Measurements from ENCODE around the gene PLD5. TPM values are rescaled to one million over a fixed set of nuclear protein-coding genes. Genes with fewer than 3 reads are reported as not detected.
A peak's percentile ranks its signal among the peaks of the same experiment; 100 is the strongest.

Gene PLD5
- polyA plus RNA-seq, 3 donors = not detected

DNA sequence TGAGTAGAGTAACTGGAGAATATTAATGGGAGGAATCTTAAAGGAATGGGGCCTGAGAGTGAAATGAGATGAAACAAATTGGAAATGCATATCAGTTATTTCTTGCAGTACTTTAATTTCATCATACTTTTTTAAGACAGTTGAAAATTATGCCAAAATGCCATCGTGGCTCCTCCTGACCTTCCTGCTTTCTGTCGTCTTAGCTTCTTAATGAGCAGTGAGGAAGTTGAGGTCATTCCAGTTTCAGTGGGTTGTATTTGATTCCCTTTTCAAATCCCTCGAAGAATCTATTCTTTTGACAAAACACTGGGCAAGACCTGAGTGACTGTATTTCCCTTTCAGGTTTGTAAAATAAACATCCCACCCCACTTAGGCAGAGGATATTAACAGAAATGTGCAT, 390.7 kb downstream of the PLD5 start:
- H3K36me3 Mint-ChIP-seq = no peaks in the 10 kb centered on the region
- H3K9ac ChIP-seq (ENCODE audit: insufficient read depth, low read length, poor library complexity, severe bottlenecking) = no peak overlapping the region
- H3K9me3 Mint-ChIP-seq = peaks cover 0 to 24% (median 10%) of the 10 kb centered on the region in 7 donors
- WGBS (ENCODE audit: insufficient coverage) = no CpG with 5 or more reads among the region's 3 CpGs
- H3K36me3 ChIP-seq (replicated peaks in 1 of 2; ENCODE audit: control insufficient read depth in 1 of 2, insufficient read depth in 2 of 2, low read length in 2 of 2) = no peaks in the 10 kb centered on the region
- peaks cover 2 to 9% of the 10 kb centered on the region in 2 donors for H3K4me1 ChIP-seq (ENCODE audit: control insufficient read depth in 1 of 2, insufficient read depth in 2 of 2, low read length in 2 of 2)
- H3K4me3 ChIP-seq (replicated peaks in 1 of 3; ENCODE audit: low read depth in 2 of 3, low read length in 3 of 3) = no peak overlapping the region
- H3K27ac ChIP-seq (ENCODE audit: low read depth in 1 of 2, low read length in 2 of 2) = no peak overlapping the region
- H3K27me3 ChIP-seq (ENCODE audit: control insufficient read depth in 2 of 2, insufficient read depth in 2 of 2, low read length in 2 of 2) = no peaks in the 10 kb centered on the region
- peaks cover 0 to 4% of the 10 kb centered on the region in 2 donors for H3K9me3 ChIP-seq (replicated peaks in 1 of 2; ENCODE audit: control insufficient read depth in 1 of 2, insufficient read depth in 1 of 2, low read length in 2 of 2)
- H3K4me2 ChIP-seq (replicated peaks; ENCODE audit: extremely low read depth, low read length, poor library complexity, severe bottlenecking) = no peak overlapping the region
- peak in 1 of 3 donors; percentile 8 for DNase-seq
- H2AFZ ChIP-seq (ENCODE audit: insufficient read depth, low read depth, low read length, poor library complexity, severe bottlenecking) = no peak overlapping the region
- no peak overlapping the region for H3K27ac Mint-ChIP-seq
- peaks cover 10% of the 10 kb centered on the region for H3K4me1 Mint-ChIP-seq
- no peaks in the 10 kb centered on the region for H3K79me2 ChIP-seq (ENCODE audit: insufficient read depth, low read length)
- H3K27me3 Mint-ChIP-seq (ENCODE audit: low read depth in 3 of 3) = peaks cover 0 to 1% (median 0%) of the 10 kb centered on the region in 3 donors
- H4K20me1 ChIP-seq (ENCODE audit: insufficient read depth, low read length) = no peaks in the 10 kb centered on the region
- intact Hi-C loops (cut with micrococcal nuclease) = no loop called here
- TF ChIP-seq, protein P1, sequence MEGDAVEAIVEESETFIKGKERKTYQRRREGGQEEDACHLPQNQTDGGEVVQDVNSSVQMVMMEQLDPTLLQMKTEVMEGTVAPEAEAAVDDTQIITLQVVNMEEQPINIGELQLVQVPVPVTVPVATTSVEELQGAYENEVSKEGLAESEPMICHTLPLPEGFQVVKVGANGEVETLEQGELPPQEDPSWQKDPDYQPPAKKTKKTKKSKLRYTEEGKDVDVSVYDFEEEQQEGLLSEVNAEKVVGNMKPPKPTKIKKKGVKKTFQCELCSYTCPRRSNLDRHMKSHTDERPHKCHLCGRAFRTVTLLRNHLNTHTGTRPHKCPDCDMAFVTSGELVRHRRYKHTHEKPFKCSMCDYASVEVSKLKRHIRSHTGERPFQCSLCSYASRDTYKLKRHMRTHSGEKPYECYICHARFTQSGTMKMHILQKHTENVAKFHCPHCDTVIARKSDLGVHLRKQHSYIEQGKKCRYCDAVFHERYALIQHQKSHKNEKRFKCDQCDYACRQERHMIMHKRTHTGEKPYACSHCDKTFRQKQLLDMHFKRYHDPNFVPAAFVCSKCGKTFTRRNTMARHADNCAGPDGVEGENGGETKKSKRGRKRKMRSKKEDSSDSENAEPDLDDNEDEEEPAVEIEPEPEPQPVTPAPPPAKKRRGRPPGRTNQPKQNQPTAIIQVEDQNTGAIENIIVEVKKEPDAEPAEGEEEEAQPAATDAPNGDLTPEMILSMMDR (IDR thresholded peaks at IDR 0.05) = no peak
- no peak overlapping the region for H3K4me3 Mint-ChIP-seq

DNA sequence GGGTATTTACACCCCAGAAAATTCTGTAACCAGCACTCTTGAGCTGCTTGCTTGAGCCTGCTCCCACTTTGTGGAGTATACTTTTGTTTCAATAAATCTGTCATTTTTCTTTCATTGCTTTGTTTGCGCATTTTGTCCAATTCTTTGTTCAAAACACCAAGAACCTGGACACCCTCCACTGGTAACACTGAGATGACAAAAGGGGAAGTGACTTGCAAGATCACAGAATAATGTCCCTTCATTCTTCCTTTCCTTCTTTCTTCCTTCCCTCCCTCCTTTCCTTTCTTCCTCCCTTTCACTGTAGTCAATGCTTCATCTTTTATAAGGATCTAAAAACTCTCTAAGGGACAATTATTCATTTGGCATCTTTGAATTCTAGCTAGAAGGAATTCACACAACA, 391.1 kb downstream of the PLD5 start:
- Mint-ChIP-seq H3K27me3 (ENCODE audit: low read depth in 3 of 3) (peaks cover 0 to 2% (median 1%) of the 10 kb centered on the region in 3 donors), H3K4me3 (no peak overlapping the region), H3K27ac (no peak overlapping the region), H3K36me3 (no peaks in the 10 kb centered on the region), H3K4me1 (peaks cover 8% of the 10 kb centered on the region), H3K9me3 (peaks cover 0 to 24% (median 10%) of the 10 kb centered on the region in 7 donors)
- H3K9me3 ChIP-seq (replicated peaks in 1 of 2; ENCODE audit: control insufficient read depth in 1 of 2, insufficient read depth in 1 of 2, low read length in 2 of 2) = peaks cover 0 to 4% of the 10 kb centered on the region in 2 donors
- H3K9ac ChIP-seq (ENCODE audit: insufficient read depth, low read length, poor library complexity, severe bottlenecking) = no peak overlapping the region
- peaks cover 2 to 9% of the 10 kb centered on the region in 2 donors for H3K4me1 ChIP-seq (ENCODE audit: control insufficient read depth in 1 of 2, insufficient read depth in 2 of 2, low read length in 2 of 2)
- intact Hi-C loops (cut with micrococcal nuclease) = no loop called here
- H3K27me3 ChIP-seq (ENCODE audit: control insufficient read depth in 2 of 2, insufficient read depth in 2 of 2, low read length in 2 of 2) = no peaks in the 10 kb centered on the region
- TF ChIP-seq, protein P1 (IDR thresholded peaks at IDR 0.05) = no peak
- no peaks in the 10 kb centered on the region for H4K20me1 ChIP-seq (ENCODE audit: insufficient read depth, low read length)
- WGBS (ENCODE audit: insufficient coverage) = 100% methylated on average over 1 of the region's 1 CpG
- H3K4me3 ChIP-seq (replicated peaks in 1 of 3; ENCODE audit: low read depth in 2 of 3, low read length in 3 of 3) = no peak overlapping the region
- DNase-seq = no peak
- no peak overlapping the region for H2AFZ ChIP-seq (ENCODE audit: insufficient read depth, low read depth, low read length, poor library complexity, severe bottlenecking)
- no peak overlapping the region for H3K27ac ChIP-seq (ENCODE audit: low read depth in 1 of 2, low read length in 2 of 2)
- no peaks in the 10 kb centered on the region for H3K79me2 ChIP-seq (ENCODE audit: insufficient read depth, low read length)
- no peak overlapping the region for H3K4me2 ChIP-seq (replicated peaks; ENCODE audit: extremely low read depth, low read length, poor library complexity, severe bottlenecking)
- H3K36me3 ChIP-seq (replicated peaks in 1 of 2; ENCODE audit: control insufficient read depth in 1 of 2, insufficient read depth in 2 of 2, low read length in 2 of 2) = no peaks in the 10 kb centered on the region
